Liver (tissue), 9 donors: Measurements from ENCODE around the gene ZFP69B. TPM values are rescaled to one million over a fixed set of nuclear protein-coding genes. Genes with fewer than 3 reads are reported as not detected.

Experiments used
- DNase-seq: peaks from one replicate; pipeline ENCODE4 v3.0.0-alpha.2; 2017; ENCODE audit warnings: low spot score
- H3K27ac ChIP-seq, 2 donors: one replicate each; pipeline ENCODE4 v1.7.0; 2013; ENCODE audit warnings: inconsistent platforms in 2 of 2, low read length in 2 of 2, control low read depth in 1 of 2, low read depth in 1 of 2, mild to moderate bottlenecking in 1 of 2
- H3K27me3 ChIP-seq, 4 donors: one replicate each; pipeline versions ENCODE4 v1.6.1 to v1.7.0; 2013; ENCODE audit warnings: low read length in 3 of 4, inconsistent platforms in 1 of 4, mild to moderate bottlenecking in 1 of 4, moderate library complexity in 1 of 4; ENCODE audit not compliant: control insufficient read depth in 4 of 4, insufficient read depth in 4 of 4
- H3K36me3 ChIP-seq, 4 donors: one replicate each; pipeline versions ENCODE4 v1.6.1 to v1.7.0; 2013; ENCODE audit warnings: low read length in 3 of 4, mild to moderate bottlenecking in 3 of 4, low read depth in 1 of 4, moderate library complexity in 1 of 4; ENCODE audit not compliant: control insufficient read depth in 4 of 4, insufficient read depth in 3 of 4
- H3K4me1 ChIP-seq, 4 donors: one replicate each; pipeline versions ENCODE4 v1.6.1 to v1.7.0; 2013; ENCODE audit warnings: low read length in 3 of 4, mild to moderate bottlenecking in 3 of 4, moderate library complexity in 1 of 4; ENCODE audit not compliant: control insufficient read depth in 4 of 4, insufficient read depth in 4 of 4
- H3K4me3 ChIP-seq, 3 donors: one replicate each; pipeline versions ENCODE4 v1.6.1 to v1.7.0; 2013; ENCODE audit warnings: low read length in 3 of 3, control low read depth in 1 of 3, low read depth in 1 of 3, mild to moderate bottlenecking in 1 of 3
- H3K9ac ChIP-seq, 2 donors: one replicate each; pipeline ENCODE4 v1.7.0; 2013; ENCODE audit warnings: low read length in 2 of 2, mild to moderate bottlenecking in 2 of 2, moderate library complexity in 2 of 2, control low read depth in 1 of 2, low read depth in 1 of 2
- H3K9me3 ChIP-seq, 4 donors: one replicate each; pipeline versions ENCODE4 v1.6.1 to v1.7.0; 2013; ENCODE audit warnings: low read length in 3 of 4; ENCODE audit not compliant: control insufficient read depth in 4 of 4
- ATF3 ChIP-seq: IDR thresholded peaks from 2 replicates; pipeline ENCODE4 v1.6.1; 2016; ENCODE audit warnings: antibody characterized with exemption
- CTCF ChIP-seq: fragments of 150-350 bp; IDR thresholded peaks from 2 replicates; pipeline ENCODE4 v1.5.1; 2017; ENCODE audit warnings: improper control_type of control experiment, low read depth, low read length; ENCODE audit not compliant: missing input control
- EGR1 ChIP-seq, 2 donors: IDR thresholded peaks; 2 replicates each; pipeline ENCODE4 v1.6.1; 2016 to 2018; ENCODE audit warnings: antibody characterized with exemption in 2 of 2, low read depth in 2 of 2
- FOXA1 ChIP-seq: IDR thresholded peaks from 2 replicates; pipeline ENCODE4 v1.6.1; 2016; ENCODE audit warnings: antibody characterized with exemption
- FOXA2 ChIP-seq: IDR thresholded peaks from 2 replicates; pipeline ENCODE4 v1.6.1; 2016; ENCODE audit warnings: antibody characterized with exemption
- GABPA ChIP-seq, 2 donors: IDR thresholded peaks in 1 of 2; conservative IDR thresholded peaks in 1 of 2; 2 replicates each; pipeline ENCODE4 v1.6.1; 2016; ENCODE audit warnings: antibody characterized with exemption in 2 of 2, mild to moderate bottlenecking in 1 of 2, moderate library complexity in 1 of 2
- HNF4A ChIP-seq, 2 donors: conservative IDR thresholded peaks; 2 replicates each; pipeline ENCODE4 v1.6.1; 2016; ENCODE audit warnings: antibody characterized with exemption in 2 of 2, mild to moderate bottlenecking in 2 of 2
- HNF4G ChIP-seq: IDR thresholded peaks from 2 replicates; pipeline ENCODE4 v1.6.1; 2016; ENCODE audit warnings: antibody characterized with exemption
- JUND ChIP-seq, 2 donors: IDR thresholded peaks; 2 replicates each; pipeline ENCODE4 v1.6.1; 2016; ENCODE audit warnings: antibody characterized with exemption in 2 of 2
- MAX ChIP-seq: IDR thresholded peaks from 2 replicates; pipeline ENCODE4 v1.6.1; 2016; ENCODE audit warnings: antibody characterized with exemption
- NR2F2 ChIP-seq: IDR thresholded peaks from 2 replicates; pipeline ENCODE4 v1.6.1; 2016; ENCODE audit warnings: antibody characterized with exemption
- RAD21 ChIP-seq, 2 donors: IDR thresholded peaks; 2 replicates each; pipeline ENCODE4 v1.6.1; 2016; ENCODE audit warnings: antibody characterized with exemption in 2 of 2, mild to moderate bottlenecking in 2 of 2
- REST ChIP-seq: IDR thresholded peaks from 2 replicates; pipeline ENCODE4 v1.6.1; 2016; ENCODE audit warnings: antibody characterized with exemption, mild to moderate bottlenecking
- YY1 ChIP-seq: IDR thresholded peaks from 2 replicates; pipeline ENCODE4 v1.6.1; 2016; ENCODE audit warnings: antibody characterized with exemption, mild to moderate bottlenecking
- ZBTB33 ChIP-seq: IDR thresholded peaks from 2 replicates; pipeline ENCODE4 v1.6.1; 2016; ENCODE audit warnings: antibody characterized with exemption
- WGBS: extraction: QIAGEN DNeasy Blood & Tissue Kit; methylation state at CpG from one replicate; pipeline ENCODE4 v1.1.7; 2013; 5-methylcytosine and 5-hydroxymethylcytosine counted together
- polyA plus RNA-seq, 2 donors: library from polyadenylated mRNA; stranded (reverse) in 1 of 2; unstranded in 1 of 2; fragments of 200-250 nt in 1 of 2; fragments of >200 nt in 1 of 2; fragmentation: Nextera tagmentation in 1 of 2; extraction: Ambion mirVana in 1 of 2; gene quantifications; one replicate each; pipeline versions ENCODE4 v1.2.1 to v1.2.3, GENCODE V29; 2013 to 2015
- total RNA-seq, 2 donors: library from RNA; depleted of rRNA; stranded (reverse); fragments of >200 nt; gene quantifications; one replicate each; pipeline ENCODE4 v1.2.3, GENCODE V29; 2014
- donor health status: healthy.
- donor health status: healthy.
- donor health status: healthy.
- donor health status: healthy.
- donor health status: healthy.

The ZFP69B gene
- total and polyA plus RNA-seq, 4 donors, result 0.19 to 0.92 (median 0.62) TPM

GRCh38 chr1:40421431-40422384 lies 28.6 kb upstream of the ZFP69B start (continued):
- peak; percentile 81 for TF ChIP-seq ZBTB33

- Histone ChIP-seq H3K36me3 (peaks cover 2 to 21% (median 11%) of the 10 kb centered on the region in 4 donors), H3K4me3 (no peak overlapping the region), H3K27me3 (no peaks in the 10 kb centered on the region), H3K27ac (peak overlapping the region; percentile 40 to 73), H3K4me1 (peaks cover 3 to 22% (median 16%) of the 10 kb centered on the region in 4 donors), H3K9me3 (no peaks in the 10 kb centered on the region), H3K9ac (no peak overlapping the region)
- DNase-seq, result no peak
- WGBS, result 92% methylated on average over 11 of the region's 11 CpGs
- no peak for TF ChIP-seq ZBTB33
- no peak for TF ChIP-seq FOXA2
- TF ChIP-seq ATF3, result no peak
- TF ChIP-seq YY1, result no peak
- no peak for TF ChIP-seq HNF4A (conservative IDR thresholded peaks at IDR 0.05)
- TF ChIP-seq JUND (IDR thresholded peaks at IDR 0.05), result no peak
- TF ChIP-seq HNF4G, result no peak
These were observed 27.5 kb upstream of the ZFP69B start for GRCh38 chr1:40422630-40423263.

GRCh38 chr1:40423264-40423642 lies 27.0 kb upstream of the ZFP69B start:
- no peak for TF ChIP-seq JUND (IDR thresholded peaks at IDR 0.05)
- no peak for TF ChIP-seq CTCF
- no peak for TF ChIP-seq FOXA1
- TF ChIP-seq REST, result no peak
- no peak for TF ChIP-seq GABPA (IDR thresholded peaks at IDR 0.05 in 1 of 2, conservative IDR thresholded peaks at IDR 0.05 in 1 of 2)
- no peak for TF ChIP-seq EGR1 (IDR thresholded peaks at IDR 0.05; ENCODE audit: low read depth in 2 of 2)
- TF ChIP-seq NR2F2, result no peak
- TF ChIP-seq HNF4A (conservative IDR thresholded peaks at IDR 0.05), result no peak
- no peak for TF ChIP-seq MAX
- TF ChIP-seq RAD21 (IDR thresholded peaks at IDR 0.05), result no peak
- no peak for TF ChIP-seq FOXA2
- Histone ChIP-seq H3K27me3 (no peaks in the 10 kb centered on the region), H3K9ac (no peak overlapping the region), H3K4me3 (no peak overlapping the region), H3K27ac (peak overlapping the region in 1 of 2 donors; percentile 73), H3K36me3 (peaks cover 2 to 17% (median 8%) of the 10 kb centered on the region in 4 donors), H3K4me1 (peaks cover 3 to 22% (median 16%) of the 10 kb centered on the region in 4 donors), H3K9me3 (no peaks in the 10 kb centered on the region)
- WGBS, result 85% methylated on average over 4 of the region's 4 CpGs
- no peak for DNase-seq
